RWPE1 (cell line): ENCODE data around the gene AGXT2.

Experiments
- CTCF ChIA-PET: fragments of 350-600 bp; sonication (Branson Sonifier 250); formaldehyde crosslinking; extraction: SDS; loops from one replicate; lab custom pipeline; 2021; lab: Yijun Ruan, JAX
- POLR2A ChIA-PET: fragments of 400-600 bp; formaldehyde crosslinking; extraction: SDS; loops from one replicate; lab custom pipeline; 2020; ENCODE audit warnings: antibody characterized with exemption; ENCODE audit not compliant: low non-redundant PET; lab: Yijun Ruan, JAX
- DNase-seq: peaks from one replicate; pipeline ENCODE4 v3.0.0; 2012; ENCODE audit warnings: low spot score
- H3K27ac ChIP-seq: fragments of 450-650 bp; 2 replicates; pipeline ENCODE4 v1.5.1; 2017
- TF ChIP-seq, protein P1 (sequence below): fragments of 450-650 bp; conservative IDR thresholded peaks from 2 replicates; pipeline ENCODE4 v1.5.1; 2017; ENCODE audit warnings: low read depth, mild to moderate bottlenecking

Gene AGXT2, protein sequence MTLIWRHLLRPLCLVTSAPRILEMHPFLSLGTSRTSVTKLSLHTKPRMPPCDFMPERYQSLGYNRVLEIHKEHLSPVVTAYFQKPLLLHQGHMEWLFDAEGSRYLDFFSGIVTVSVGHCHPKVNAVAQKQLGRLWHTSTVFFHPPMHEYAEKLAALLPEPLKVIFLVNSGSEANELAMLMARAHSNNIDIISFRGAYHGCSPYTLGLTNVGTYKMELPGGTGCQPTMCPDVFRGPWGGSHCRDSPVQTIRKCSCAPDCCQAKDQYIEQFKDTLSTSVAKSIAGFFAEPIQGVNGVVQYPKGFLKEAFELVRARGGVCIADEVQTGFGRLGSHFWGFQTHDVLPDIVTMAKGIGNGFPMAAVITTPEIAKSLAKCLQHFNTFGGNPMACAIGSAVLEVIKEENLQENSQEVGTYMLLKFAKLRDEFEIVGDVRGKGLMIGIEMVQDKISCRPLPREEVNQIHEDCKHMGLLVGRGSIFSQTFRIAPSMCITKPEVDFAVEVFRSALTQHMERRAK

DNA sequence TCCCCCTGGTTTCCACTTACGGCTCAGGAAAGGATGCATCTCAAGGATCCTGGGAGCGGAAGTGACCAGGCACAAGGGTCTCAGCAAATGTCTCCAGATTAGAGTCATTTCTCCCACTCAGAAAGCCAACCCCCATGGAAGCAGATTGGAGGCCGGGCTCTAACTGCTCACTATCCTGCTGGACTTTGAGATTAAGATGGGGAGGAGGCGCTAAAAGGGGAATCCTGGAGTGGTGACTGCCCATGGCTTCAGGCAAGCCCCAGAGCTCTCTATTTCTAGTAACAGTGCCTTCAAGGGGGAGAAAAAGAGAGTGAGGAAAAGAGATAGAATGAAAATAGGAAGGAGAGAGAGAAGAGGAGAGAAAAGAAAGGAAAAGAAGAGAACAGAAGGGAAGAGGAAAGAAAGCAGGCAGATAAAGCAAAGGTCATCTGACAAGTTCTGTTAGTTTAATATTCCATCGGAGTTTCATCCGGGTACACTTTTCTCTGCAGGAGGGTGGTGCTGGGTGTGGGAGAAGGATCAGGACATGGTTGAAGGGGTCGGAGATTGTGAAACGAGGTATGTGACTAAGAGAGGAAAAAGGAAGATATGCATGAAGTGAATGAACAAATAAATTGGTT is at the start of gene AGXT2:
TSS of gene AGXT2 (minus strand) at position 165 of the 620 bp plus-strand sequence. CDS start at position 108, 57 bp downstream.
- CTCF ChIA-PET = no interaction called here
- no peak for DNase-seq
- H3K27ac ChIP-seq = no peak within 1 kb of the TSS
- TF ChIP-seq, protein P1, sequence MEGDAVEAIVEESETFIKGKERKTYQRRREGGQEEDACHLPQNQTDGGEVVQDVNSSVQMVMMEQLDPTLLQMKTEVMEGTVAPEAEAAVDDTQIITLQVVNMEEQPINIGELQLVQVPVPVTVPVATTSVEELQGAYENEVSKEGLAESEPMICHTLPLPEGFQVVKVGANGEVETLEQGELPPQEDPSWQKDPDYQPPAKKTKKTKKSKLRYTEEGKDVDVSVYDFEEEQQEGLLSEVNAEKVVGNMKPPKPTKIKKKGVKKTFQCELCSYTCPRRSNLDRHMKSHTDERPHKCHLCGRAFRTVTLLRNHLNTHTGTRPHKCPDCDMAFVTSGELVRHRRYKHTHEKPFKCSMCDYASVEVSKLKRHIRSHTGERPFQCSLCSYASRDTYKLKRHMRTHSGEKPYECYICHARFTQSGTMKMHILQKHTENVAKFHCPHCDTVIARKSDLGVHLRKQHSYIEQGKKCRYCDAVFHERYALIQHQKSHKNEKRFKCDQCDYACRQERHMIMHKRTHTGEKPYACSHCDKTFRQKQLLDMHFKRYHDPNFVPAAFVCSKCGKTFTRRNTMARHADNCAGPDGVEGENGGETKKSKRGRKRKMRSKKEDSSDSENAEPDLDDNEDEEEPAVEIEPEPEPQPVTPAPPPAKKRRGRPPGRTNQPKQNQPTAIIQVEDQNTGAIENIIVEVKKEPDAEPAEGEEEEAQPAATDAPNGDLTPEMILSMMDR = no peak
- POLR2A ChIA-PET = no interaction called here

- CTCF ChIA-PET = interaction anchor here (0.6 kb wide), 2 partner anchors 47 to 180 kb away, joined by 3 to 5 read pairs; no protein-coding TSS in a partner anchor
These were observed 49.2 kb upstream of the AGXT2 start for GRCh38 chr5:35096932-35097331.

GRCh38 chr5:35096216-35096615 is 48.5 kb upstream of the AGXT2 start:
- H3K27ac ChIP-seq = no peak overlapping the region
- no peak for DNase-seq
- ChIA-PET CTCF (interaction anchor here (0.6 kb wide), 2 partner anchors 180 to 366 kb away, joined by 4 to 5 read pairs; no protein-coding TSS in a partner anchor), POLR2A (no interaction called here)
- TF ChIP-seq, protein P1 = no peak

More at GRCh38 chr5:35096932-35097331, 49.2 kb upstream of the AGXT2 start:
- DNase-seq = no peak
- H3K27ac ChIP-seq = no peak overlapping the region
- TF ChIP-seq, protein P1 = no peak
- POLR2A ChIA-PET = no interaction called here

GRCh38 chr5:35095366-35095765 is 47.6 kb upstream of the AGXT2 start:
- POLR2A ChIA-PET = no interaction called here
- DNase-seq = no peak
- TF ChIP-seq, protein P1 = no peak
- no peak overlapping the region for H3K27ac ChIP-seq
- CTCF ChIA-PET = no interaction called here

- no peak overlapping the region for H3K27ac ChIP-seq
- TF ChIP-seq, protein P1 = no peak
- no peak for DNase-seq
- ChIA-PET CTCF (no interaction called here), POLR2A (no interaction called here)
These were observed 47.2 kb upstream of the AGXT2 start for GRCh38 chr5:35094948-35095347.

- ChIA-PET CTCF (interaction anchor here (0.5 to 0.6 kb wide), 3 partner anchors 34 to 187 kb away, joined by 3 to 6 read pairs (median 5); no protein-coding TSS in a partner anchor), POLR2A (no interaction called here)
- TF ChIP-seq, protein P1 = no peak
- no peak for DNase-seq
- no peak overlapping the region for H3K27ac ChIP-seq
These were observed 45.0 kb upstream of the AGXT2 start for GRCh38 chr5:35092703-35093102.
